ENCODE data around the gene GPR42. TPM values are rescaled to one million over a fixed set of nuclear protein-coding genes. Genes with fewer than 3 reads are reported as not detected.

Gene GPR42
- total RNA-seq, 1 experiment from 2014 or later = not detected

- Histone ChIP-seq H3K4me2 (ENCODE audit: low read length) (no peak overlapping the region), H3K27ac (ENCODE audit: low read depth, low read length) (no peak overlapping the region), H3K4me1 (ENCODE audit: control insufficient read depth in 1 of 2, insufficient read depth in 2 of 2, low read length in 2 of 2) (peaks cover 0 to 4% of the 10 kb centered on the region in 2 experiments; a peak in 1 of 4 replicates), H3K9me2 (ENCODE audit: insufficient read depth) (no peaks in the 10 kb centered on the region), H3K9ac (ENCODE audit: low read length) (no peak overlapping the region), H4K20me1 (ENCODE audit: insufficient read depth) (no peaks in the 10 kb centered on the region), H3K27me3 (ENCODE audit: insufficient read depth, low read length) (peaks cover 18% of the 10 kb centered on the region), H3K4me3 (replicated peaks in 1 of 2; ENCODE audit: low read depth in 1 of 2, low read length in 2 of 2) (no peak overlapping the region), H3K9me3 (ENCODE audit: control insufficient read depth in 1 of 2, insufficient read depth in 1 of 2, low read depth in 1 of 2, low read length in 2 of 2) (no peaks in the 10 kb centered on the region), H2AFZ (ENCODE audit: low read depth, low read length, poor library complexity, severe bottlenecking) (no peak overlapping the region), H3K79me2 (ENCODE audit: insufficient read depth, low read length) (no peaks in the 10 kb centered on the region), H3K36me3 (ENCODE audit: control insufficient read depth in 1 of 2, insufficient read depth in 2 of 2, low read length in 2 of 2) (no peaks in the 10 kb centered on the region)
- ChIA-PET CTCF (no interaction called here), RAD21 (ENCODE audit: low non-redundant PET in 1 of 2, low total read pairs in 2 of 2, uncharacterized antibody in 2 of 2, unreplicated experiment in 2 of 2) (no interaction called here), POLR2A (no interaction called here)
- intact Hi-C loops (cut with micrococcal nuclease) = no loop called here
- ATAC-seq (no peak), DNase-seq (ENCODE audit: low read depth, low spot score) (no peak)
- TF ChIP-seq CBX3 (IDR thresholded peaks at IDR 0.05; ENCODE audit: low read depth) (no peak), JUND (IDR thresholded peaks at IDR 0.05) (no peak), SIN3A (IDR thresholded peaks at IDR 0.05; ENCODE audit: low read depth) (no peak), POLR2AphosphoS5 (IDR thresholded peaks at IDR 0.05; ENCODE audit: low read depth, low read length) (no peak), ZNF274 (IDR thresholded peaks at IDR 0.05; ENCODE audit: low read depth, low read length) (no peak), ELF1 (IDR thresholded peaks at IDR 0.05; ENCODE audit: borderline replicate concordance, low read depth) (no peak)
- BruUV-seq (replicated peaks) = no TSS peak
Observed at GRCh38 chr19:35404879-35405622, 34.2 kb downstream of the GPR42 start.

GRCh38 chr19:35407619-35408018, 36.8 kb downstream of the GPR42 start:
- Histone ChIP-seq H3K27me3 (ENCODE audit: insufficient read depth, low read length) (peaks cover 24% of the 10 kb centered on the region), H3K27ac (ENCODE audit: low read depth, low read length) (no peak overlapping the region), H3K9me3 (ENCODE audit: control insufficient read depth in 1 of 2, insufficient read depth in 1 of 2, low read depth in 1 of 2, low read length in 2 of 2) (no peaks in the 10 kb centered on the region), H3K9ac (ENCODE audit: low read length) (no peak overlapping the region), H4K20me1 (ENCODE audit: insufficient read depth) (no peaks in the 10 kb centered on the region), H2AFZ (ENCODE audit: low read depth, low read length, poor library complexity, severe bottlenecking) (no peak overlapping the region), H3K4me1 (ENCODE audit: control insufficient read depth in 1 of 2, insufficient read depth in 2 of 2, low read length in 2 of 2) (peaks cover 0 to 4% of the 10 kb centered on the region in 2 experiments; a peak in 1 of 4 replicates), H3K79me2 (ENCODE audit: insufficient read depth, low read length) (no peaks in the 10 kb centered on the region), H3K4me2 (ENCODE audit: low read length) (no peak overlapping the region), H3K36me3 (ENCODE audit: control insufficient read depth in 1 of 2, insufficient read depth in 2 of 2, low read length in 2 of 2) (no peaks in the 10 kb centered on the region), H3K4me3 (replicated peaks in 1 of 2; ENCODE audit: low read depth in 1 of 2, low read length in 2 of 2) (no peak overlapping the region), H3K9me2 (ENCODE audit: insufficient read depth) (no peaks in the 10 kb centered on the region)
- no TSS peak for BruUV-seq (replicated peaks)
- intact Hi-C loops (cut with micrococcal nuclease) = no loop called here
- ChIA-PET CTCF (no interaction called here), POLR2A (no interaction called here), RAD21 (ENCODE audit: low non-redundant PET in 1 of 2, low total read pairs in 2 of 2, uncharacterized antibody in 2 of 2, unreplicated experiment in 2 of 2) (no interaction called here)
- DNase-seq (ENCODE audit: low read depth, low spot score) = no peak
- TF ChIP-seq TCF7L2 (IDR thresholded peaks at IDR 0.05; ENCODE audit: borderline replicate concordance, extremely low read depth, insufficient read depth, insufficient read length) = no peak
- no peak for ATAC-seq
